Adrenal gland (tissue), 12 donors: ENCODE results near the gene MGAM2. TPM values are rescaled to one million over a fixed set of nuclear protein-coding genes. Genes with fewer than 3 reads are reported as not detected.

Experiments used
- DNase-seq, 7 donors: peaks; one replicate each; pipeline ENCODE4 v3.0.0-alpha.2; 2019 to 2020
- H3K27ac ChIP-seq, 5 donors: fragments of 200-600 bp; sonication (generic) in 4 of 5; 1 replicate in 3 of 5; 2 replicates in 2 of 5; pipeline versions ENCODE4 v1.5.1 to v1.8.0; 2016 to 2020; ENCODE audit warnings: mild to moderate bottlenecking in 1 of 5
- H3K27me3 ChIP-seq: fragments of 200-600 bp; 2 replicates; pipeline ENCODE4 v1.8.0; 2021
- H3K36me3 ChIP-seq, 2 donors: fragments of 200-600 bp; replicated peaks in 1 of 2; 1 replicate in 1 of 2; 2 replicates in 1 of 2; pipeline versions ENCODE4 v1.5.1 to v1.8.0; 2018 to 2022
- H3K4me1 ChIP-seq, 2 donors: fragments of 200-600 bp; replicated peaks in 1 of 2; 1 replicate in 1 of 2; 2 replicates in 1 of 2; pipeline versions ENCODE4 v1.5.1 to v1.8.0; 2018 to 2021
- H3K4me3 ChIP-seq, 4 donors: fragments of 200-600 bp; sonication (generic) in 3 of 4; one replicate each; pipeline ENCODE4 v1.5.1; 2016 to 2018
- H3K9me3 ChIP-seq, 3 donors: fragments of 200-600 bp; sonication (generic) in 1 of 3; replicated peaks in 1 of 3; 1 replicate in 2 of 3; 2 replicates in 1 of 3; pipeline versions ENCODE4 v1.5.1 to v1.8.0; 2016 to 2021
- CTCF ChIP-seq, 6 experiments: fragments of 450-650 bp in 4 of 6; fragments of 200-600 bp in 2 of 6; sonication (generic) in 1 of 6; IDR thresholded peaks; 1 replicate in 5 of 6; 2 replicates in 1 of 6; pipeline versions ENCODE4 v1.5.1 to v1.8.0; 2016 to 2021; ENCODE audit warnings: antibody characterized with exemption in 6 of 6, mild to moderate bottlenecking in 2 of 6, moderate library complexity in 1 of 6
- POLR2A ChIP-seq, 2 donors: fragments of 450-650 bp; IDR thresholded peaks; one replicate each; pipeline ENCODE4 v1.6.1; 2017; ENCODE audit warnings: antibody characterized with exemption in 2 of 2, mild to moderate bottlenecking in 2 of 2, moderate library complexity in 1 of 2
- WGBS, 4 donors: extraction: QIAGEN DNeasy Blood & Tissue Kit in 2 of 4; methylation state at CpG; one replicate each; pipeline versions ENCODE4 v1.1.5 to v1.1.7; 2013 to 2017; 5-methylcytosine and 5-hydroxymethylcytosine counted together
- intact Hi-C, 2 donors: fragments of 100-400 bp; cut with DNase I; formaldehyde crosslinking; loops; one replicate each; pipeline versions ENCODE4 v1.14.1 to v1.15.0; 2022 to 2023
- polyA plus RNA-seq, 3 donors: library from polyadenylated mRNA; stranded (reverse); fragments of 200-250 nt in 2 of 3; fragments of 350-450 nt in 1 of 3; fragmentation: Illumina TruSeq in 1 of 3; extraction: RNeasy Lipid Tissue Mini Kit (QIAGEN cat#74804) in 1 of 3; gene quantifications; one replicate each; pipeline ENCODE4 v1.2.3, GENCODE V29; 2013 to 2014
- total RNA-seq, 9 donors: library from RNA; depleted of rRNA in 4 of 9; stranded (reverse); fragments of >200 nt in 4 of 9; fragments of 120-200 nt in 1 of 9; fragmentation: NEBNext Ultra II Directional in 1 of 9; extraction: Animal tissue kit (Norgen Biotek cat#: 25700) in 1 of 9; gene quantifications; one replicate each; pipeline versions ENCODE4 v1.1.0 to v1.2.4, GENCODE V29; 2013 to 2023
- donor health status: healthy with polysubstance abuse.
- donor health status: Bipolar disorder and iron deficiency.
- donor health status: DM: yes; HTN: yes; CAD: no.
- donor health status: DM: no; HTN: no; CAD: no.
- donor health status: DM: no; HTN: no; CAD: no.
- donor health status: DM: yes; HTN: yes; CAD: no.

The MGAM2 gene
- total and polyA plus RNA-seq, 12 donors = under 0.01 to 0.05 TPM; not detected in 10

- no peak overlapping the region for H3K27ac ChIP-seq
- no peaks in the 10 kb centered on the region for H3K27me3 ChIP-seq
- H3K4me3 ChIP-seq = no peak overlapping the region
- H3K4me1 ChIP-seq = no peaks in the 10 kb centered on the region
- H3K36me3 ChIP-seq = no peaks in the 10 kb centered on the region
- H3K9me3 ChIP-seq = no peaks in the 10 kb centered on the region
- 54 to 72% (median 62%) methylated on average over 2 of the region's 2 CpGs for WGBS, 4 donors
- intact Hi-C loops = no loop called here
- TF ChIP-seq POLR2A (IDR thresholded peaks at IDR 0.05) = no peak
- TF ChIP-seq CTCF (IDR thresholded peaks at IDR 0.05) = no peak
- no peak for DNase-seq
Measured at GRCh38 chr7:142158736-142159496, 47.4 kb downstream of the MGAM2 start.

DNA sequence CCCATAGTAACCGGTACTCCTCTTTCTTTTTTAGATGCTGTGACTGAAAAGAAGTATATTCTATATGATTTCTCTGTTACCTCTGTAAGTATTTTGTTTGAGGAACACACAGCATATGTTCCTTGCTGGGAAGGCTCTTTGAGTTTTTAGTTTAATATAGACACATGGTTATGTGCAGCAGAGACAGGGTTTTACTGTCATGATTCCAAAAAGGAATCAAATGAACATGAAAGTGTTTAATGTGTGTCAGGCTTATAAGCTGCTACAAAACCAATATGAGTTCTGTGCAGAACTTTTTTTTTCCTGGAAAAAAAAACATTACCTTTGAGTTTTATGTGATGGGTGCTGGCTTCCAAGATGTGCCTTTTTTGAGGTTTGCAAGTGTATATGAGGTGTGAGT, 50.4 kb downstream of the MGAM2 start:
- H3K9me3 ChIP-seq = no peaks in the 10 kb centered on the region
- intact Hi-C loops = no loop called here
- TF ChIP-seq CTCF (IDR thresholded peaks at IDR 0.05) = no peak
- TF ChIP-seq POLR2A (IDR thresholded peaks at IDR 0.05) = no peak
- DNase-seq = no peak
- no peaks in the 10 kb centered on the region for H3K27me3 ChIP-seq
- H3K4me3 ChIP-seq = no peak overlapping the region
- H3K36me3 ChIP-seq = no peaks in the 10 kb centered on the region
- no peaks in the 10 kb centered on the region for H3K4me1 ChIP-seq
- no peak overlapping the region for H3K27ac ChIP-seq
- WGBS, 4 donors = 84 to 100% (median 88%) methylated on average over 1 of the region's 1 CpG

GRCh38 chr7:142168746-142169145, 57.2 kb downstream of the MGAM2 start:
- WGBS, 4 donors = 64 to 83% (median 80%) methylated on average over 2 of the region's 2 CpGs
- H3K27me3 ChIP-seq = no peaks in the 10 kb centered on the region
- no peak for TF ChIP-seq CTCF (IDR thresholded peaks at IDR 0.05)
- no peak for TF ChIP-seq POLR2A (IDR thresholded peaks at IDR 0.05)
- H3K27ac ChIP-seq = no peak overlapping the region
- H3K4me1 ChIP-seq = no peaks in the 10 kb centered on the region
- no peak for DNase-seq
- no peaks in the 10 kb centered on the region for H3K9me3 ChIP-seq
- no peak overlapping the region for H3K4me3 ChIP-seq
- intact Hi-C loops = no loop called here
- no peaks in the 10 kb centered on the region for H3K36me3 ChIP-seq

- Histone ChIP-seq H3K27me3 (no peaks in the 10 kb centered on the region), H3K36me3 (no peaks in the 10 kb centered on the region), H3K4me3 (no peak overlapping the region), H3K9me3 (no peaks in the 10 kb centered on the region), H3K27ac (no peak overlapping the region), H3K4me1 (no peaks in the 10 kb centered on the region)
- 66 to 77% (median 75%) methylated on average over 4 of the region's 4 CpGs for WGBS, 4 donors
- intact Hi-C loops = no loop called here
- TF ChIP-seq POLR2A (IDR thresholded peaks at IDR 0.05) (no peak), CTCF (IDR thresholded peaks at IDR 0.05) (no peak)
- no peak for DNase-seq
Measured at GRCh38 chr7:142172932-142173331, 61.4 kb downstream of the MGAM2 start.
